ENCODE measurements around the gene SLC25A19.

GRCh38 chr17:75231741-75232464 lies 57.3 kb downstream of the SLC25A19 start:
- TF ChIP-seq POLR2AphosphoS5 (IDR thresholded peaks at IDR 0.05; ENCODE audit: borderline replicate concordance, low read depth, low read length) (no peak), EZH2 (IDR thresholded peaks at IDR 0.05) (no peak), FOXP2 (optimal IDR thresholded peaks at IDR 0.05; ENCODE audit: control extremely low read depth, extremely low read length, insufficient read depth) (no peak)

Data from SK-N-MC (cell line).